Fibroblast of lung (primary cell): ENCODE measurements around the gene CD2AP.

ENCODE experiments used
- CTCF ChIP-seq, 2 donors: IDR thresholded peaks in 1 of 2; conservative IDR thresholded peaks in 1 of 2; 1 replicate in 1 of 2; 2 replicates in 1 of 2; pipeline ENCODE4 v1.5.1; 2011 to 2012; ENCODE audit warnings: low read length in 2 of 2, control low read depth in 1 of 2, inconsistent platforms in 1 of 2, low read depth in 1 of 2, mild to moderate bottlenecking in 1 of 2
- EZH2 ChIP-seq: IDR thresholded peaks from 2 replicates; pipeline ENCODE4 v1.5.1; 2012; ENCODE audit warnings: low read length, control low read depth, mild to moderate bottlenecking; ENCODE audit errors: missing control alignments

GRCh38 chr6:47479874-47480273, 2.3 kb downstream of the CD2AP start:
- TF ChIP-seq CTCF (conservative IDR thresholded peaks at IDR 0.05 in 1 of 2, IDR thresholded peaks at IDR 0.05 in 1 of 2; ENCODE audit: low read depth in 1 of 2, low read length in 2 of 2) (no peak), EZH2 (no peak)
